ENCODE measurements around the gene TET3.

DNA sequence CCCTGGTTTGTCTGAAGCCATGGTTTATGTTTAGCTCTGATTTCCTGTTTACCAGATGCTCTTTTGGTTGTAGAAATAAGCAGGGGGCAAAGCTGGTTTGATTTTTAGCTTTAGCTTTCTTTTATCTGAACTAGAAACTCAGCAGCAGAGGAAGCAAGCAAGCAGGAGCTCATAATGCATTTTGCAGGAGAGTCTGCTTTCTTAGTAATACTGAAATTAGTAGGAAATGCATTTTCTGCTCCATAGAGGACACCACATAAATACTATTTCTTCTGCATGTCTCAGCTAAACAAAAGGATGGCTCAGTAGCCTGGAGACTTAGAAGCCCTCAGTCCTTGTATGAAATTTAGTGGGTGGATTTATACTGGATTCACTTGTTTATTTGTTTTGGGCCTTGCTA is 34.9 kb upstream of the TET3 start:
- TF ChIP-seq, protein P1, sequence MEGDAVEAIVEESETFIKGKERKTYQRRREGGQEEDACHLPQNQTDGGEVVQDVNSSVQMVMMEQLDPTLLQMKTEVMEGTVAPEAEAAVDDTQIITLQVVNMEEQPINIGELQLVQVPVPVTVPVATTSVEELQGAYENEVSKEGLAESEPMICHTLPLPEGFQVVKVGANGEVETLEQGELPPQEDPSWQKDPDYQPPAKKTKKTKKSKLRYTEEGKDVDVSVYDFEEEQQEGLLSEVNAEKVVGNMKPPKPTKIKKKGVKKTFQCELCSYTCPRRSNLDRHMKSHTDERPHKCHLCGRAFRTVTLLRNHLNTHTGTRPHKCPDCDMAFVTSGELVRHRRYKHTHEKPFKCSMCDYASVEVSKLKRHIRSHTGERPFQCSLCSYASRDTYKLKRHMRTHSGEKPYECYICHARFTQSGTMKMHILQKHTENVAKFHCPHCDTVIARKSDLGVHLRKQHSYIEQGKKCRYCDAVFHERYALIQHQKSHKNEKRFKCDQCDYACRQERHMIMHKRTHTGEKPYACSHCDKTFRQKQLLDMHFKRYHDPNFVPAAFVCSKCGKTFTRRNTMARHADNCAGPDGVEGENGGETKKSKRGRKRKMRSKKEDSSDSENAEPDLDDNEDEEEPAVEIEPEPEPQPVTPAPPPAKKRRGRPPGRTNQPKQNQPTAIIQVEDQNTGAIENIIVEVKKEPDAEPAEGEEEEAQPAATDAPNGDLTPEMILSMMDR (IDR thresholded peaks at IDR 0.05) = no peak
- no peak for TF ChIP-seq POLR2A (IDR thresholded peaks at IDR 0.05)
